ENCODE measurements around the gene FOXN3.

DNA sequence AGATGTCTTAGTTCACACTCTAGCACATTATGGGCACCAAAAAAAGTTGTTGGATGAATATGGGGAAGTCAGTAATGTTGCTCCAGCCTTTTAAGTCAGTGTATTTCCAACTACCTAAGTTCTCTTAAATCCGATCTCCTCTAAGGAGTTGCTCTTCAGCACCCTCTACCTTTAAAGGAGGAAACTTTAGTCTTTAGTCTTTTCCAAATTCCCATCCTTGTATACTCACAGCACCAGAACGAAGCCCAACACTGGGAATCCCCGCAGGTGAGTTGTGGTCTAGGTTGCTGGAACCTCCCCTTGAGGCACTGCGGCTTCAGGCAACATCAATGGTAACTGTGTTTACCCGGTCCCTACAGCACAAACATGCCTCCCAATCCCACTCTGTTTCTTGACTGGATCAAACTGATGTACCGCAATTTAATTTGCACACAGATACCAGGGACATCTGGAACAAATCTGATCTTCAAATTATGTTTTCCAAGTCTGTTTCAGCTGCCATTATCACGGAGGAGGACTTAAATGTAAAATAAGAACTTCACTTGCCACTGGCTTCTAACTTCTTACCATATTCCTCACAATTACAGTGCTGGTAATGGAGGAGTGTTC, 179.0 kb downstream of the FOXN3 start:
- TF ChIP-seq, protein P1, sequence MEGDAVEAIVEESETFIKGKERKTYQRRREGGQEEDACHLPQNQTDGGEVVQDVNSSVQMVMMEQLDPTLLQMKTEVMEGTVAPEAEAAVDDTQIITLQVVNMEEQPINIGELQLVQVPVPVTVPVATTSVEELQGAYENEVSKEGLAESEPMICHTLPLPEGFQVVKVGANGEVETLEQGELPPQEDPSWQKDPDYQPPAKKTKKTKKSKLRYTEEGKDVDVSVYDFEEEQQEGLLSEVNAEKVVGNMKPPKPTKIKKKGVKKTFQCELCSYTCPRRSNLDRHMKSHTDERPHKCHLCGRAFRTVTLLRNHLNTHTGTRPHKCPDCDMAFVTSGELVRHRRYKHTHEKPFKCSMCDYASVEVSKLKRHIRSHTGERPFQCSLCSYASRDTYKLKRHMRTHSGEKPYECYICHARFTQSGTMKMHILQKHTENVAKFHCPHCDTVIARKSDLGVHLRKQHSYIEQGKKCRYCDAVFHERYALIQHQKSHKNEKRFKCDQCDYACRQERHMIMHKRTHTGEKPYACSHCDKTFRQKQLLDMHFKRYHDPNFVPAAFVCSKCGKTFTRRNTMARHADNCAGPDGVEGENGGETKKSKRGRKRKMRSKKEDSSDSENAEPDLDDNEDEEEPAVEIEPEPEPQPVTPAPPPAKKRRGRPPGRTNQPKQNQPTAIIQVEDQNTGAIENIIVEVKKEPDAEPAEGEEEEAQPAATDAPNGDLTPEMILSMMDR (IDR thresholded peaks at IDR 0.05; ENCODE audit: low read depth, low read length), result no peak; the same call in 1 of the 2 replicates
- TF ChIP-seq EZH2phosphoT487 (IDR thresholded peaks at IDR 0.05; ENCODE audit: low read depth), result no peak

Measured in OCI-LY3 (cell line).